ENCODE results near the gene PTPN11.

- TF ChIP-seq CTCF (IDR thresholded peaks at IDR 0.05) = no peak
- TF ChIP-seq POLR2A (IDR thresholded peaks at IDR 0.05) = no peak
- no peak for TF ChIP-seq EP300 (IDR thresholded peaks at IDR 0.05)
Observed at GRCh38 chr12:112447106-112447505, 28.4 kb downstream of the PTPN11 start.
